HepG2 (cell line): ENCODE data around the gene NOS1AP. TPM values are rescaled to one million over a fixed set of nuclear protein-coding genes. Genes with fewer than 3 reads are reported as not detected.

Experiments used
- ARNT2 ChIP-seq: sonication (generic); formaldehyde crosslinking; IDR thresholded peaks from 2 replicates; pipeline ENCODE4 v1.8.0; 2022; ENCODE audit warnings: mild to moderate bottlenecking, low read depth, missing genetic modification reagents, moderate library complexity
- BRD4 ChIP-seq: sonication (generic); formaldehyde crosslinking; IDR thresholded peaks from 2 replicates; pipeline ENCODE4 v1.4.0; 2020; ENCODE audit warnings: missing genetic modification reagents
- CENPX ChIP-seq: sonication (generic); formaldehyde crosslinking; IDR thresholded peaks from 2 replicates; pipeline ENCODE4 v1.9.0; 2021; ENCODE audit warnings: mild to moderate bottlenecking, missing genetic modification reagents, moderate library complexity
- HDAC1 ChIP-seq: sonication (generic); formaldehyde crosslinking; IDR thresholded peaks from 2 replicates; pipeline ENCODE4 v1.5.1; 2020; ENCODE audit warnings: mild to moderate bottlenecking, missing genetic modification reagents
- LCORL ChIP-seq, 2 experiments: fragments of 450-650 bp in 1 of 2; sonication (generic) in 1 of 2; formaldehyde crosslinking in 1 of 2; IDR thresholded peaks; 2 replicates each; pipeline versions ENCODE4 v1.5.0 to v1.6.1; 2017 to 2020; ENCODE audit warnings: antibody characterized with exemption in 1 of 2, missing genetic modification reagents in 1 of 2
- MAFF ChIP-seq: IDR thresholded peaks from 2 replicates; pipeline ENCODE4 v1.6.1; 2011; ENCODE audit warnings: low read depth, low read length, improper control_type of control experiment
- NCOA2 ChIP-seq: sonication (generic); formaldehyde crosslinking; IDR thresholded peaks from 2 replicates; pipeline ENCODE4 v1.8.0; 2022; ENCODE audit warnings: inconsistent platforms
- NPAS2 ChIP-seq: sonication (generic); formaldehyde crosslinking; IDR thresholded peaks from 2 replicates; pipeline ENCODE4 v1.8.0; 2022; ENCODE audit warnings: mild to moderate bottlenecking, missing genetic modification reagents, borderline replicate concordance
- PAX8 ChIP-seq: sonication (generic); formaldehyde crosslinking; IDR thresholded peaks from 2 replicates; pipeline ENCODE4 v1.8.0; 2022; ENCODE audit warnings: mild to moderate bottlenecking, missing genetic modification reagents, borderline replicate concordance
- POLR2AphosphoS2 ChIP-seq: IDR thresholded peaks from 2 replicates; pipeline ENCODE4 v1.6.1; 2011; ENCODE audit warnings: low read depth, low read length, improper control_type of control experiment
- PTBP1 ChIP-seq: fragments of 200-400 bp; formaldehyde crosslinking; IDR thresholded peaks from 2 replicates; pipeline ENCODE4 v1.6.1; 2018; ENCODE audit warnings: low read length, low read depth; ENCODE audit not compliant: poor library complexity, severe bottlenecking
- REL ChIP-seq: sonication (generic); formaldehyde crosslinking; conservative IDR thresholded peaks from 2 replicates; pipeline ENCODE4 v1.8.0; 2022; ENCODE audit warnings: mild to moderate bottlenecking, missing genetic modification reagents, moderate library complexity
- RFX5 ChIP-seq: IDR thresholded peaks from 2 replicates; pipeline ENCODE4 v1.6.1; 2011; ENCODE audit warnings: low read depth, low read length, improper control_type of control experiment
- SOX13 ChIP-seq, 3 experiments: fragments of 450-650 bp in 1 of 3; sonication (generic) in 1 of 3; formaldehyde crosslinking in 1 of 3; IDR thresholded peaks in 2 of 3; conservative IDR thresholded peaks in 1 of 3; 2 replicates each; pipeline versions ENCODE4 v1.5.0 to v1.6.1; 2016 to 2020; ENCODE audit warnings: antibody characterized with exemption in 1 of 3, mild to moderate bottlenecking in 1 of 3, missing compliant biosample characterization in 1 of 3, missing genetic modification reagents in 1 of 3, moderate library complexity in 1 of 3
- ZNF205 ChIP-seq: IDR thresholded peaks from 2 replicates; pipeline ENCODE4 v1.6.1; 2018; ENCODE audit warnings: missing biosample characterization, missing genetic modification reagents
- ZNF230 ChIP-seq: sonication (generic); formaldehyde crosslinking; IDR thresholded peaks from 2 replicates; pipeline ENCODE4 v1.4.0; 2020; ENCODE audit warnings: mild to moderate bottlenecking, missing genetic modification reagents
- ZNF451 ChIP-seq: sonication (generic); formaldehyde crosslinking; IDR thresholded peaks from 2 replicates; pipeline ENCODE4 v1.5.0; 2020; ENCODE audit warnings: mild to moderate bottlenecking, missing genetic modification reagents
- ZNF672 ChIP-seq: sonication (generic); formaldehyde crosslinking; IDR thresholded peaks from 2 replicates; pipeline ENCODE4 v1.8.1; 2022; ENCODE audit warnings: missing genetic modification reagents
- polyA plus RNA-seq, 8 experiments: library from polyadenylated mRNA; depleted of rRNA in 3 of 8; stranded (reverse) in 7 of 8; unstranded in 1 of 8; fragments of >200 nt; fragmentation: Illumina TruSeq in 4 of 8; extraction: Trizol in 4 of 8; gene quantifications; 2 replicates each; pipeline versions ENCODE4 v1.2.1 to v1.2.3, GENCODE V29; 2011 to 2016; ENCODE audit warnings: low read depth in 4 of 8, missing spikeins in 1 of 8, mixed read lengths in 1 of 8; ENCODE audit not compliant: insufficient read depth in 1 of 8
- total RNA-seq, 5 experiments: library from RNA; depleted of rRNA; stranded (reverse); fragments of >200 nt; fragmentation: Illumina TruSeq; extraction: Trizol; gene quantifications; 2 replicates each; pipeline ENCODE4 v1.2.3, GENCODE V29; 2016; ENCODE audit warnings: low read depth in 1 of 5
- TF ChIP-seq, protein P1 (sequence below): sonication (generic); formaldehyde crosslinking; IDR thresholded peaks from 2 replicates; pipeline ENCODE4 v1.4.0; 2020; ENCODE audit warnings: mild to moderate bottlenecking, low read depth, missing genetic modification reagents
- TF ChIP-seq, protein P2 (sequence below): sonication (generic); formaldehyde crosslinking; IDR thresholded peaks from 2 replicates; pipeline ENCODE4 v1.4.0; 2020; ENCODE audit warnings: mild to moderate bottlenecking, missing genetic modification reagents
- TF ChIP-seq, protein P3 (sequence below), 2 experiments: fragments of 450-650 bp in 1 of 2; sonication (generic) in 1 of 2; formaldehyde crosslinking; IDR thresholded peaks; 2 replicates each; pipeline versions ENCODE4 v1.5.0 to v1.8.0; 2020 to 2022; ENCODE audit warnings: mild to moderate bottlenecking in 1 of 2, missing genetic modification reagents in 1 of 2
- TF ChIP-seq, protein P4 (sequence below): fragments of 450-650 bp; IDR thresholded peaks from 2 replicates; pipeline ENCODE4 v1.6.1; 2017
- TF ChIP-seq, protein P5 (sequence below): sonication (generic); formaldehyde crosslinking; IDR thresholded peaks from 2 replicates; pipeline ENCODE4 v1.5.0; 2020; ENCODE audit warnings: mild to moderate bottlenecking, missing genetic modification reagents, borderline replicate concordance

NOS1AP gene
- total and polyA plus RNA-seq, 2 of the 13 experiments (the other 11 are each of a cell fraction or from before 2014, with no cell fraction given): 2.0 to 3.3 TPM

DNA sequence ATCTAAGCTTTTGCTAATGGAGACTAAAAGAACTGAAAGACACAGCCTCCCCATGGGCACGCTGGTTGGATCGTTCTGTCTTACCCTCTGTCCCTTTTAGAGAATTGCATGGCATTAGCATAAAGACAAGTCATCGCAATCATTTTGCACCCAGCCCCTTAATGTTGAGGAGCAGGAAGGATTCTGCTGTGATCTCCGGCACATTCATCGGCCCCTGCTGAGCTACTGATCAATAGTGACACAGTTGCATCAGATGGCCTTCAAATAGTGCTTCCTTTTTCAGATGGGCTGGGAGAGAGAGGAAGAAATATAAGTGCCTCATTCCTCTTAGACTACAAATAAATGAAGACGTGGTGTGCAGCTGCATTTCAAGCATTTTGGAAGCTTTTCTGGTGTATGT, 75.4 kb downstream of the NOS1AP start (continued):
- no peak; the same call in 1 of the 2 replicates for TF ChIP-seq HDAC1 (CRISPR knock-in tag)
- TF ChIP-seq, protein P1, sequence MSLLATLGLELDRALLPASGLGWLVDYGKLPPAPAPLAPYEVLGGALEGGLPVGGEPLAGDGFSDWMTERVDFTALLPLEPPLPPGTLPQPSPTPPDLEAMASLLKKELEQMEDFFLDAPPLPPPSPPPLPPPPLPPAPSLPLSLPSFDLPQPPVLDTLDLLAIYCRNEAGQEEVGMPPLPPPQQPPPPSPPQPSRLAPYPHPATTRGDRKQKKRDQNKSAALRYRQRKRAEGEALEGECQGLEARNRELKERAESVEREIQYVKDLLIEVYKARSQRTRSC: no peak
- no peak for TF ChIP-seq NPAS2 (CRISPR knock-in tag)
- TF ChIP-seq LCORL (IDR thresholded peaks at IDR 0.05): no peak
- TF ChIP-seq LCORL (CRISPR knock-in tag; IDR thresholded peaks at IDR 0.05): no peak
- TF ChIP-seq POLR2AphosphoS2: no peak
- TF ChIP-seq PTBP1: no peak
- TF ChIP-seq CENPX (CRISPR knock-in tag): no peak
- TF ChIP-seq, protein P2, sequence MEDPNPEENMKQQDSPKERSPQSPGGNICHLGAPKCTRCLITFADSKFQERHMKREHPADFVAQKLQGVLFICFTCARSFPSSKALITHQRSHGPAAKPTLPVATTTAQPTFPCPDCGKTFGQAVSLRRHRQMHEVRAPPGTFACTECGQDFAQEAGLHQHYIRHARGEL: no peak
- TF ChIP-seq ZNF230 (CRISPR knock-in tag): no peak
- no peak for TF ChIP-seq ARNT2
- TF ChIP-seq ZNF451 (CRISPR knock-in tag): no peak
- TF ChIP-seq, protein P3, sequence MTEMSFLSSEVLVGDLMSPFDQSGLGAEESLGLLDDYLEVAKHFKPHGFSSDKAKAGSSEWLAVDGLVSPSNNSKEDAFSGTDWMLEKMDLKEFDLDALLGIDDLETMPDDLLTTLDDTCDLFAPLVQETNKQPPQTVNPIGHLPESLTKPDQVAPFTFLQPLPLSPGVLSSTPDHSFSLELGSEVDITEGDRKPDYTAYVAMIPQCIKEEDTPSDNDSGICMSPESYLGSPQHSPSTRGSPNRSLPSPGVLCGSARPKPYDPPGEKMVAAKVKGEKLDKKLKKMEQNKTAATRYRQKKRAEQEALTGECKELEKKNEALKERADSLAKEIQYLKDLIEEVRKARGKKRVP (CRISPR knock-in tag; IDR thresholded peaks at IDR 0.05): peak; percentile 53 to 98; a peak in 2 of 4 replicates
- TF ChIP-seq, protein P4, sequence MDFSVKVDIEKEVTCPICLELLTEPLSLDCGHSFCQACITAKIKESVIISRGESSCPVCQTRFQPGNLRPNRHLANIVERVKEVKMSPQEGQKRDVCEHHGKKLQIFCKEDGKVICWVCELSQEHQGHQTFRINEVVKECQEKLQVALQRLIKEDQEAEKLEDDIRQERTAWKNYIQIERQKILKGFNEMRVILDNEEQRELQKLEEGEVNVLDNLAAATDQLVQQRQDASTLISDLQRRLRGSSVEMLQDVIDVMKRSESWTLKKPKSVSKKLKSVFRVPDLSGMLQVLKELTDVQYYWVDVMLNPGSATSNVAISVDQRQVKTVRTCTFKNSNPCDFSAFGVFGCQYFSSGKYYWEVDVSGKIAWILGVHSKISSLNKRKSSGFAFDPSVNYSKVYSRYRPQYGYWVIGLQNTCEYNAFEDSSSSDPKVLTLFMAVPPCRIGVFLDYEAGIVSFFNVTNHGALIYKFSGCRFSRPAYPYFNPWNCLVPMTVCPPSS: no peak
- no peak for TF ChIP-seq ZNF672 (CRISPR knock-in tag)
- TF ChIP-seq, protein P5, sequence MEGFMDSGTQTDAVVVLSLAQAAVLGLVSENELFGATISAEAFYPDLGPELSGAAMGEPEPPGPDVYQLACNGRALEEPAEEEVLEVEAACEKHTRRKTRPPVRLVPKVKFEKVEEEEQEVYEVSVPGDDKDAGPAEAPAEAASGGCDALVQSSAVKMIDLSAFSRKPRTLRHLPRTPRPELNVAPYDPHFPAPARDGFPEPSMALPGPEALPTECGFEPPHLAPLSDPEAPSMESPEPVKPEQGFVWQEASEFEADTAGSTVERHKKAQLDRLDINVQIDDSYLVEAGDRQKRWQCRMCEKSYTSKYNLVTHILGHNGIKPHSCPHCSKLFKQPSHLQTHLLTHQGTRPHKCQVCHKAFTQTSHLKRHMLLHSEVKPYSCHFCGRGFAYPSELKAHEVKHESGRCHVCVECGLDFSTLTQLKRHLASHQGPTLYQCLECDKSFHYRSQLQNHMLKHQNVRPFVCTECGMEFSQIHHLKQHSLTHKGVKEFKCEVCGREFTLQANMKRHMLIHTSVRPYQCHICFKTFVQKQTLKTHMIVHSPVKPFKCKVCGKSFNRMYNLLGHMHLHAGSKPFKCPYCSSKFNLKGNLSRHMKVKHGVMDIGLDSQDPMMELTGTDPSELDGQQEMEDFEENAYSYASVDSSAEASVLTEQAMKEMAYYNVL (CRISPR knock-in tag): peak; percentile 24; the same call in 1 of the 2 replicates
- no peak for TF ChIP-seq REL (CRISPR knock-in tag)
- TF ChIP-seq ZNF205 (CRISPR knock-in tag): no peak
- TF ChIP-seq SOX13 (IDR thresholded peaks at IDR 0.05): no peak
- TF ChIP-seq SOX13 (CRISPR knock-in tag; conservative IDR thresholded peaks at IDR 0.05 in 1 of 2, IDR thresholded peaks at IDR 0.05 in 1 of 2): peak in 1 of 2 experiments; percentile 38; a peak in 1 of 4 replicates
- TF ChIP-seq MAFF: no peak
- peak; percentile 66 for TF ChIP-seq NCOA2
- TF ChIP-seq RFX5: no peak
- no peak for TF ChIP-seq PAX8 (CRISPR knock-in tag)
- TF ChIP-seq BRD4 (CRISPR knock-in tag): no peak
